OCI-LY7 (cell line): Measurements from ENCODE around the gene BRD7. TPM values are rescaled to one million over a fixed set of nuclear protein-coding genes. Genes with fewer than 3 reads are reported as not detected.

Experiments
- BruUV-seq: library from RNA; stranded (reverse); fragments of 400-500 nt; replicated peaks from 2 replicates; lab custom pipeline; 2021; lab: Mats Ljungman, UMichigan
- CTCF ChIA-PET: fragments of 300-600 bp; sonication (Branson Sonifier 250); formaldehyde crosslinking; loops from one replicate; lab custom pipeline; 2022; ENCODE audit warnings: antibody characterized with exemption; ENCODE audit not compliant: unreplicated experiment; lab: Charles Lee
- POLR2A ChIA-PET: fragments of 300-600 bp; sonication (Branson Sonifier 250); formaldehyde crosslinking; loops from one replicate; lab custom pipeline; 2022; ENCODE audit warnings: antibody characterized with exemption; lab: Charles Lee
- DNase-seq: peaks from one replicate; pipeline ENCODE4 v3.0.0-alpha.2; 2015; ENCODE audit warnings: low spot score
- H2AFZ ChIP-seq: fragments of 200-600 bp; sonication (generic), shearing (Covaris generic); 2 replicates; pipeline ENCODE4 v1.6.1; 2014; ENCODE audit warnings: mild to moderate bottlenecking, antibody characterized with exemption, low read length, moderate library complexity
- H3K27ac ChIP-seq: fragments of 200-600 bp; sonication (generic); 2 replicates; pipeline ENCODE4 v1.5.1; 2014; ENCODE audit warnings: mixed run types, low read depth, mild to moderate bottlenecking, moderate library complexity, low read length, inconsistent platforms; ENCODE audit not compliant: poor library complexity, severe bottlenecking
- H3K36me3 ChIP-seq: fragments of 200-600 bp; sonication (generic); 2 replicates; pipeline ENCODE4 v1.6.1; 2014; ENCODE audit warnings: mild to moderate bottlenecking, antibody characterized with exemption, low read length, moderate library complexity, mixed read lengths; ENCODE audit not compliant: insufficient read depth
- H3K4me1 ChIP-seq: fragments of 200-600 bp; sonication (generic); 2 replicates; pipeline ENCODE4 v1.5.1; 2014; ENCODE audit warnings: mild to moderate bottlenecking, low read length; ENCODE audit not compliant: insufficient read depth, poor library complexity, severe bottlenecking
- H3K4me2 ChIP-seq: fragments of 200-600 bp; sonication (generic); 2 replicates; pipeline ENCODE4 v1.6.1; 2014; ENCODE audit warnings: mild to moderate bottlenecking, low read length
- H3K4me3 ChIP-seq: fragments of 200-600 bp; sonication (generic); 2 replicates; pipeline ENCODE4 v1.5.1; 2014; ENCODE audit warnings: mild to moderate bottlenecking, low read depth, low read length; ENCODE audit not compliant: poor library complexity, severe bottlenecking
- H3K79me2 ChIP-seq: fragments of 200-600 bp; sonication (generic); 2 replicates; pipeline ENCODE4 v1.6.1; 2016; ENCODE audit warnings: low read depth, mild to moderate bottlenecking, low read length, moderate library complexity, mixed read lengths; ENCODE audit not compliant: insufficient read depth
- H3K9me2 ChIP-seq: fragments of 200-600 bp; sonication (generic); 2 replicates; pipeline ENCODE4 v1.6.1; 2016; ENCODE audit warnings: mild to moderate bottlenecking, low read length, mixed read lengths; ENCODE audit not compliant: insufficient read depth
- H3K9me3 ChIP-seq: fragments of 200-600 bp; sonication (generic); 2 replicates; pipeline ENCODE4 v1.6.1; 2014; ENCODE audit warnings: mild to moderate bottlenecking, mixed run types, low read length, mixed read lengths
- H4K20me1 ChIP-seq: fragments of 200-600 bp; sonication (generic); 2 replicates; pipeline ENCODE4 v1.6.1; 2014; ENCODE audit warnings: mild to moderate bottlenecking, antibody characterized with exemption, low read length, moderate library complexity, mixed read lengths; ENCODE audit not compliant: insufficient read depth
- EZH2phosphoT487 ChIP-seq: fragments of 200-600 bp; sonication (generic); IDR thresholded peaks from 2 replicates; pipeline ENCODE4 v1.6.1; 2018; ENCODE audit warnings: low read depth, borderline replicate concordance, mild to moderate bottlenecking, mixed run types, antibody characterized with exemption, low read length, moderate library complexity, mixed read lengths
- intact Hi-C: fragments of 100-400 bp; cut with micrococcal nuclease; formaldehyde crosslinking; loops from one replicate; pipeline ENCODE4 v1.10.0; 2022; ENCODE audit not compliant: unreplicated experiment
- total RNA-seq, 2 experiments: library from RNA; depleted of rRNA in 1 of 2; stranded (reverse); fragments of >200 nt in 1 of 2; shearing (Covaris generic) in 1 of 2; gene quantifications; 2 replicates each; pipeline ENCODE4 v1.2.3, GENCODE V29; 2014 to 2022
- TF ChIP-seq, protein P1 (sequence below): fragments of 200-600 bp; sonication (generic); conservative IDR thresholded peaks from 2 replicates; pipeline ENCODE4 v1.5.1; 2014; ENCODE audit warnings: mild to moderate bottlenecking, antibody characterized with exemption, low read length, moderate library complexity, mixed read lengths

Gene BRD7
- total RNA-seq, 2 experiments from 2014 or later: 78.5 to 105 TPM

DNA sequence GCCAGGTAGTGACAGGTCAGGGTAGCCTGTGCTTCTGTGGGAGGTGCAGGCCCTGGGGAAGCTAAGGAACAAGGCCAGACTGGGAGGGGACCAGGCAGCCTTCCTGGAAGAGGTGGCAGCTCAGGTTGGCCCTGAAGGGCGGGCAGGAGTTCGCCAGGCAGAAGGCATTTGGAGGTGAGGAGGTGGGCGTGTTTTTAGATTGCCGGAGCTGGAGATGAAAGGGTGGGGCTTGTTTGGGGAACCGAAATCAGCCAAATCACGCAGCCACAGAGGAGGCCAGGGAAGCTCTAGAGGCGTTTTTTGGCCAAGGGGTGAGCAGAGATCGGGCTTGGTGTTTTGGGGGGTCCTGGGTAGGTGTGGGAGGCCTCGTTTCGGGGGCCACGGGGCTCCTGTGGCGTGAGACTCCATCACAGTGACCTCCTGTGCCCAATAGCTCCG lies 94.9 kb downstream of the BRD7 start:
- DNase-seq: peak; percentile 85
- no TSS peak for BruUV-seq
- intact Hi-C loops: no loop called here
- Histone ChIP-seq H3K4me3 (peak overlapping the region; percentile 75), H3K4me1 (peaks cover 62% of the 10 kb centered on the region), H3K27ac (peak overlapping the region; percentile 80), H4K20me1 (peaks cover 5% of the 10 kb centered on the region; the same call in 1 of the 2 replicates), H3K9me2 (no peaks in the 10 kb centered on the region), H3K36me3 (peaks cover 15% of the 10 kb centered on the region), H2AFZ (no peak overlapping the region; the same call in 1 of the 2 replicates), H3K9me3 (no peaks in the 10 kb centered on the region; the same call in 1 of the 2 replicates), H3K4me2 (peak overlapping the region; percentile 97), H3K79me2 (peaks cover 43% of the 10 kb centered on the region)
- TF ChIP-seq, protein P1, sequence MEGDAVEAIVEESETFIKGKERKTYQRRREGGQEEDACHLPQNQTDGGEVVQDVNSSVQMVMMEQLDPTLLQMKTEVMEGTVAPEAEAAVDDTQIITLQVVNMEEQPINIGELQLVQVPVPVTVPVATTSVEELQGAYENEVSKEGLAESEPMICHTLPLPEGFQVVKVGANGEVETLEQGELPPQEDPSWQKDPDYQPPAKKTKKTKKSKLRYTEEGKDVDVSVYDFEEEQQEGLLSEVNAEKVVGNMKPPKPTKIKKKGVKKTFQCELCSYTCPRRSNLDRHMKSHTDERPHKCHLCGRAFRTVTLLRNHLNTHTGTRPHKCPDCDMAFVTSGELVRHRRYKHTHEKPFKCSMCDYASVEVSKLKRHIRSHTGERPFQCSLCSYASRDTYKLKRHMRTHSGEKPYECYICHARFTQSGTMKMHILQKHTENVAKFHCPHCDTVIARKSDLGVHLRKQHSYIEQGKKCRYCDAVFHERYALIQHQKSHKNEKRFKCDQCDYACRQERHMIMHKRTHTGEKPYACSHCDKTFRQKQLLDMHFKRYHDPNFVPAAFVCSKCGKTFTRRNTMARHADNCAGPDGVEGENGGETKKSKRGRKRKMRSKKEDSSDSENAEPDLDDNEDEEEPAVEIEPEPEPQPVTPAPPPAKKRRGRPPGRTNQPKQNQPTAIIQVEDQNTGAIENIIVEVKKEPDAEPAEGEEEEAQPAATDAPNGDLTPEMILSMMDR: no peak
- TF ChIP-seq EZH2phosphoT487: no peak
- POLR2A ChIA-PET: interaction anchor here (0.7 to 3.5 kb wide), 7 partner anchors 8 to 103 kb away, joined by 3 to 21 read pairs (median 5); no protein-coding TSS in a partner anchor
- CTCF ChIA-PET: interaction anchor here (0.6 to 2.1 kb wide), 3 partner anchors 9 to 87 kb away, joined by 3 to 10 read pairs (median 4); no protein-coding TSS in a partner anchor

DNA sequence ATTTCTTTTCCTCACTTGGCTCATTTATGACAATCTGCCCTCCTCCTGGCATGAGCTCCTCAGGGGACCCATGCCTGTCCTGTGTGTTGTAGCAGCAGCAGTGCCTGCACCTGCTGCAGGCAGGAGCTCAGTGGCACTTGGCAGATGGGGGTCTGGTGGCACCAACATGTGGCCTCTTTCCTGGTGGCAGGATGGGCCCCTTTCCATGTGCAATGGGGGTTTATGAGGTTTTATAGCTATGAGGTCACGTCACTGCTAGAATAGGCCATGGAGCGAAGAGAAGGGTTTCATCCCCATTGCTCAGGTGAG lies 95.5 kb downstream of the BRD7 start:
- Histone ChIP-seq H3K9me3 (no peaks in the 10 kb centered on the region; the same call in 1 of the 2 replicates), H3K4me2 (peak overlapping the region; percentile 97), H3K79me2 (peaks cover 41% of the 10 kb centered on the region), H3K27ac (peak overlapping the region; percentile 80), H3K4me3 (peak overlapping the region; percentile 75), H3K9me2 (no peaks in the 10 kb centered on the region), H3K4me1 (peaks cover 64% of the 10 kb centered on the region), H3K36me3 (peaks cover 12% of the 10 kb centered on the region), H4K20me1 (peaks cover 5% of the 10 kb centered on the region; the same call in 1 of the 2 replicates), H2AFZ (no peak overlapping the region)
- intact Hi-C loops: no loop called here
- no peak for TF ChIP-seq EZH2phosphoT487
- TF ChIP-seq, protein P1: no peak
- ChIA-PET POLR2A (interaction anchor here (0.7 to 3.5 kb wide), 6 partner anchors 8 to 103 kb away, joined by 3 to 21 read pairs (median 6); no protein-coding TSS in a partner anchor), CTCF (interaction anchor here (0.5 to 2.1 kb wide), 5 partner anchors 9 to 468 kb away, joined by 3 to 10 read pairs (median 4); partner anchors contain the start of gene CYLD)
- DNase-seq: no peak
- BruUV-seq: no TSS peak
